AG04450 (cell line): ENCODE results near the gene GIPC1. TPM values are rescaled to one million over a fixed set of nuclear protein-coding genes. Genes with fewer than 3 reads are reported as not detected.

Experiments used
- CTCF ChIA-PET: fragments of 300-600, 350-600 bp; formaldehyde crosslinking; extraction: SDS; loops from one replicate; lab custom pipeline; 2022; ENCODE audit warnings: antibody characterized with exemption, inconsistent platforms; lab: Charles Lee
- POLR2A ChIA-PET: fragments of 350-600 bp; formaldehyde crosslinking; extraction: SDS; loops from one replicate; lab custom pipeline; 2021; ENCODE audit warnings: antibody characterized with exemption, inconsistent platforms; lab: Yijun Ruan, JAX
- DNase-seq: peaks from one replicate; pipeline ENCODE4 v3.0.0-alpha.2; 2011; ENCODE audit warnings: low read depth, low spot score
- H3K27ac ChIP-seq: one replicate; pipeline ENCODE4 v1.5.1; 2012; ENCODE audit warnings: low read depth, low read length, control low read depth
- H3K27me3 ChIP-seq: one replicate; pipeline ENCODE4 v1.6.0; 2012; ENCODE audit warnings: low read length; ENCODE audit not compliant: control insufficient read depth, insufficient read depth
- H3K4me3 ChIP-seq: 2 replicates; pipeline ENCODE4 v1.5.1; 2011; ENCODE audit warnings: mild to moderate bottlenecking, low read depth, low read length, control low read depth
- H3K9me3 ChIP-seq: 2 replicates; pipeline ENCODE4 v1.5.1; 2012; ENCODE audit warnings: low read length; ENCODE audit not compliant: control insufficient read depth, insufficient read depth
- CTCF ChIP-seq: IDR thresholded peaks from 2 replicates; pipeline ENCODE4 v1.5.1; 2011; ENCODE audit warnings: low read depth, low read length, control low read depth, inconsistent platforms
- polyA plus RNA-seq: library from polyadenylated mRNA; depleted of rRNA; stranded (reverse); fragments of >200 nt; gene quantifications from 2 replicates; pipeline ENCODE4 v1.2.3, GENCODE V29; 2011

The GIPC1 gene
- polyA plus RNA-seq, 1 experiment: 47.4 TPM

- no peak for TF ChIP-seq CTCF
- ChIA-PET CTCF (no interaction called here), POLR2A (interaction anchor here (2.8 kb wide), 1 partner anchor 20 kb away, joined by 27 read pairs; the partner anchor contains the start of gene GIPC1)
- Histone ChIP-seq H3K9me3 (no peaks in the 10 kb centered on the region; the same call in 1 of the 2 replicates), H3K4me3 (peak overlapping the region; percentile 94), H3K27me3 (no peaks in the 10 kb centered on the region), H3K27ac (no peak overlapping the region)
- DNase-seq: no peak
These were observed 20.2 kb upstream of the GIPC1 start for GRCh38 chr19:14516048-14516534.

- no peaks in the 10 kb centered on the region for H3K27me3 ChIP-seq
- H3K4me3 ChIP-seq: peak overlapping the region; percentile 94
- ChIA-PET CTCF (no interaction called here), POLR2A (no interaction called here)
- no peak for TF ChIP-seq CTCF
- H3K27ac ChIP-seq: no peak overlapping the region
- H3K9me3 ChIP-seq: no peaks in the 10 kb centered on the region; the same call in 1 of the 2 replicates
- no peak for DNase-seq
These were observed 19.6 kb upstream of the GIPC1 start for GRCh38 chr19:14515501-14516047.

GRCh38 chr19:14514215-14514863 lies 18.4 kb upstream of the GIPC1 start:
- no peak overlapping the region for H3K4me3 ChIP-seq
- ChIA-PET POLR2A (no interaction called here), CTCF (interaction anchor here (1.1 to 1.7 kb wide), 2 partner anchors 10 to 34 kb away, joined by 3 to 6 read pairs; no protein-coding TSS in a partner anchor)
- no peaks in the 10 kb centered on the region; the same call in 1 of the 2 replicates for H3K9me3 ChIP-seq
- no peak overlapping the region for H3K27ac ChIP-seq
- H3K27me3 ChIP-seq: no peaks in the 10 kb centered on the region
- no peak for TF ChIP-seq CTCF
- DNase-seq: no peak

GRCh38 chr19:14512406-14512961 lies 16.6 kb upstream of the GIPC1 start:
- H3K4me3 ChIP-seq: no peak overlapping the region
- no peaks in the 10 kb centered on the region for H3K27me3 ChIP-seq
- CTCF ChIA-PET: no interaction called here
- TF ChIP-seq CTCF: no peak
- H3K27ac ChIP-seq: no peak overlapping the region
- no peaks in the 10 kb centered on the region for H3K9me3 ChIP-seq
- POLR2A ChIA-PET: interaction anchor here (0.7 kb wide), 1 partner anchor 14 kb away, joined by 10 read pairs; no protein-coding TSS in a partner anchor
- DNase-seq: no peak
